Camera-type eye (tissue), 1 donor: ENCODE data around the gene CAT. TPM values are rescaled to one million over a fixed set of nuclear protein-coding genes. Genes with fewer than 3 reads are reported as not detected.

ENCODE experiments used
- total RNA-seq: library from RNA; depleted of rRNA; stranded (reverse); fragments of >200 nt; gene quantifications from one replicate; pipeline ENCODE4 v1.2.3, GENCODE V29; 2014

The CAT gene
- total RNA-seq, result 73.7 TPM

GRCh38 chr11:34438529-34439507 is at the start of gene CAT:
CAT (plus strand) TSS chr11:34438934; CDS start chr11:34439014, 80 bp downstream.

GRCh38 chr11:34513682-34514449 is 75.1 kb downstream of the CAT start, which contains the start of gene ELF5:
ELF5 (minus strand) TSS chr11:34513794; CDS start chr11:34505749, 8,045 bp downstream.

Other genes with a start within 250 kb of the CAT start
- gene ABTB2, start 80.9 kb upstream of the CAT start, total RNA-seq, result 17.5 TPM
- gene ELF5, start 74.9 kb downstream of the CAT start, total RNA-seq, result 1.4 TPM
- 46.2 TPM for gene EHF, start 182.2 kb downstream of the CAT start, total RNA-seq